Thyroid gland (tissue), 4 donors: ENCODE measurements around the gene SLC33A1.

ENCODE experiments used
- POLR2A ChIP-seq, 2 donors: fragments of 450-650 bp; IDR thresholded peaks; one replicate each; pipeline ENCODE4 v1.6.1; 2017; ENCODE audit warnings: antibody characterized with exemption in 2 of 2, mild to moderate bottlenecking in 2 of 2, moderate library complexity in 1 of 2
- TF ChIP-seq, protein P1 (sequence below), 6 experiments: fragments of 200-600 bp in 3 of 6; fragments of 450-650 bp in 3 of 6; sonication (generic) in 3 of 6; IDR thresholded peaks; one replicate each; pipeline ENCODE4 v1.5.1; 2016 to 2019; ENCODE audit warnings: antibody characterized with exemption in 6 of 6, mild to moderate bottlenecking in 2 of 6, inconsistent platforms in 1 of 6, moderate library complexity in 1 of 6

DNA sequence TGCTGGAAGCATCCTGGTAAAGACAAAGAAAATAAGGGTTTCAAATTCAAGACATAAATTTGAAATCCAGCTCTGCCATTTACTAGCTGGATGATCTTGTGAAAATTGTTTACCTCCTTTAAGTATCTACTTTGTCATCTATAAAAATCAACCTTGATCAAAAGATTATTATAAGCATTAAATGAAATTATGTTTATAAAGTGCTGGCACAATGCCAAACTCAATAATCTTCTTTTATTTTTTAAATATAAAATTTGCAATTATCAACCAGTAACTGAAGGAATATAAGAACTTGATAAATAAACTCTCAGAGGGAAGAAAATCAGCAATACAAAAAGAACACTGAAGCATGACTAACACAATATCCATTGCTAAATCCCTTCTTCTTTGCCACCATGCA is 73.9 kb downstream of the SLC33A1 start:
- TF ChIP-seq, protein P1, sequence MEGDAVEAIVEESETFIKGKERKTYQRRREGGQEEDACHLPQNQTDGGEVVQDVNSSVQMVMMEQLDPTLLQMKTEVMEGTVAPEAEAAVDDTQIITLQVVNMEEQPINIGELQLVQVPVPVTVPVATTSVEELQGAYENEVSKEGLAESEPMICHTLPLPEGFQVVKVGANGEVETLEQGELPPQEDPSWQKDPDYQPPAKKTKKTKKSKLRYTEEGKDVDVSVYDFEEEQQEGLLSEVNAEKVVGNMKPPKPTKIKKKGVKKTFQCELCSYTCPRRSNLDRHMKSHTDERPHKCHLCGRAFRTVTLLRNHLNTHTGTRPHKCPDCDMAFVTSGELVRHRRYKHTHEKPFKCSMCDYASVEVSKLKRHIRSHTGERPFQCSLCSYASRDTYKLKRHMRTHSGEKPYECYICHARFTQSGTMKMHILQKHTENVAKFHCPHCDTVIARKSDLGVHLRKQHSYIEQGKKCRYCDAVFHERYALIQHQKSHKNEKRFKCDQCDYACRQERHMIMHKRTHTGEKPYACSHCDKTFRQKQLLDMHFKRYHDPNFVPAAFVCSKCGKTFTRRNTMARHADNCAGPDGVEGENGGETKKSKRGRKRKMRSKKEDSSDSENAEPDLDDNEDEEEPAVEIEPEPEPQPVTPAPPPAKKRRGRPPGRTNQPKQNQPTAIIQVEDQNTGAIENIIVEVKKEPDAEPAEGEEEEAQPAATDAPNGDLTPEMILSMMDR (IDR thresholded peaks at IDR 0.05) = no peak
- no peak for TF ChIP-seq POLR2A (IDR thresholded peaks at IDR 0.05)
